Measurements from ENCODE around the gene DNAJA3. TPM values are rescaled to one million over a fixed set of nuclear protein-coding genes. Genes with fewer than 3 reads are reported as not detected.

The DNAJA3 gene
- total and polyA plus RNA-seq, 10 of the 15 experiments (the other 5 are each of a cell fraction or from before 2014, with no cell fraction given) = 8.4 to 141 (median 60.8) TPM

DNA sequence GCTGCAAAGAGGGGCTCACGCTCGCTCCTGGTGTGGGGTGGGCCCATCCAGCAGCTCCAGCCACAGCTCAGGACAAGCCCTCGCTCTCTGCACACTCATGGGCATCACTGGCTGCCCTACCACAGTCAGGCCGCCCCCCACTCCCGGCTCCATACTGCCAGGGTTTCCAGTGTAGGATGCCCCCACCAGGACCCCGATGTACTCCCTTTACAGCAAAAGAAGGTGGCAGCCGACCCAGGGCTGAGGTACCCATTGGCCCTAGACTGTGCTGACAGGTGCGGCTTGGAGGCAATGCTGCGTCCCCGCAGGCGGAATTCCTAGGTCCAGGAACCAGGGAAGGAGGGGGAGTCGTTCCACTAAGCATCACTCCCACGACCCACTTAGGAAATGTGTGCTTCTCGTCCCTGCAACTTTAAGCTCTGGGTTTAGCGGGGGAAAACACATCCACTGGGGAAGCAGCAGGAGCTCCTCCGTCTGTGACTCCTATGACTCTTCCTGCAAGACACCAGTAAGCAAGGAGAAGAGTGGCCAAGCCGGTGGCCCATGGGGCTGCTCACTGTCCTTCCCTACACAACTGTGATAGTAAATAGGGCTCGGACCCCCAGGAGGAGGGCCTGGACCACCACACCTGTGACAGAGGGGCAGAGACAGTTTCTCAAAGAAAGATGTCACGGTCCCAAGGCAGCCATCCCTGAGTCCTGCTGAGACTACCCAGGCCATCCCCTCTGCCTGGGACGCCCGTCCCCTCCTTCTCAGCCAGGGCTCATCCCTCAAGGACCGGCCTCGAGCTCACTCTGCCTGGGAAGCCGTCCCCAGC, 22.3 kb upstream of the DNAJA3 start:
- Histone ChIP-seq H3K4me1 (ENCODE audit: control insufficient read depth, insufficient read depth, low read length) (no peaks in the 10 kb centered on the region), H3K27me3 (replicated peaks in 1 of 2; ENCODE audit: control insufficient read depth in 2 of 2, insufficient read depth in 2 of 2, low read length in 1 of 2) (no peaks in the 10 kb centered on the region), H3K27ac (ENCODE audit: control insufficient read depth, insufficient read depth) (no peak overlapping the region), H3K36me3 (ENCODE audit: control insufficient read depth in 2 of 2, insufficient read depth in 2 of 2, low read length in 1 of 2) (peaks cover 24 to 27% of the 10 kb centered on the region in 2 experiments), H3K4me3 (no peak overlapping the region), H4K20me1 (ENCODE audit: control insufficient read depth, insufficient read depth) (no peaks in the 10 kb centered on the region), H3K79me2 (ENCODE audit: control insufficient read depth, insufficient read depth, low read length) (no peaks in the 10 kb centered on the region), H3K9me3 (replicated peaks; ENCODE audit: control insufficient read depth, insufficient read depth, low read length) (no peaks in the 10 kb centered on the region), H3K9ac (ENCODE audit: control insufficient read depth, insufficient read depth, low read length) (no peak overlapping the region), H2AFZ (ENCODE audit: control insufficient read depth, low read depth, low read length) (no peak overlapping the region), H3K4me2 (ENCODE audit: control insufficient read depth, insufficient read depth) (no peak overlapping the region)
- POLR2A ChIA-PET = no interaction called here
- 76% methylated on average over 24 of the region's 24 CpGs for WGBS (ENCODE audit: insufficient coverage, insufficient replicate concordance, low lambda C conversion rate, missing lambda C conversion rate)
- SMC1A ChIA-PET (ENCODE audit: uncharacterized antibody, unreplicated experiment) = interaction anchor here (0.8 to 2.3 kb wide), 9 partner anchors 8 to 143 kb away, joined by 3 to 11 read pairs (median 4); no protein-coding TSS in a partner anchor
- FAIRE-seq (no peak), ATAC-seq (no peak), DNase-seq (ENCODE audit: low read depth, low spot score) (no peak)
- in situ Hi-C loops (cut with MboI) = no loop called here
- CTCF ChIA-PET = interaction anchor here (0.6 to 3.9 kb wide), 47 partner anchors 8 to 781 kb away, joined by 3 to 30 read pairs (median 4); partner anchors contain the start of genes CORO7 and PAM16
- BruUV-seq (replicated peaks) = no TSS peak
- intact Hi-C loops (cut with micrococcal nuclease; ENCODE audit: unreplicated experiment) = loop anchor here (2.0 to 5.0 kb wide), 2 partner anchors 96 to 115 kb away; no protein-coding TSS in a partner anchor
- RAD21 ChIA-PET (ENCODE audit: unreplicated experiment) = interaction anchor here (0.6 to 2.7 kb wide), 12 partner anchors 8 to 149 kb away, joined by 3 to 11 read pairs (median 4); partner anchors contain the start of genes CORO7, TFAP4 and VASN
- TF ChIP-seq SRF (IDR thresholded peaks at IDR 0.05; ENCODE audit: low read depth in 2 of 2, low read length in 2 of 2) (no peak), SREBF1 (IDR thresholded peaks at IDR 0.05; ENCODE audit: low read length) (no peak), CBX3 (IDR thresholded peaks at IDR 0.05; ENCODE audit: borderline replicate concordance, low read depth) (no peak), ZNF687 (IDR thresholded peaks at IDR 0.05) (no peak), ZBED1 (IDR thresholded peaks at IDR 0.05; ENCODE audit: borderline replicate concordance) (no peak), STAT3 (IDR thresholded peaks at IDR 0.05; ENCODE audit: low read depth, low read length) (no peak), E4F1 (IDR thresholded peaks at IDR 0.05; ENCODE audit: borderline replicate concordance, partially characterized antibody) (no peak), GATAD2B (conservative IDR thresholded peaks at IDR 0.05; ENCODE audit: low read depth) (no peak), CBFB (IDR thresholded peaks at IDR 0.05; ENCODE audit: low read depth) (no peak), ATF3 (IDR thresholded peaks at IDR 0.05; ENCODE audit: borderline replicate concordance, extremely low read depth, low read depth, low read length) (no peak), CREM (IDR thresholded peaks at IDR 0.05; ENCODE audit: low read depth) (no peak)

Data from GM12878 (cell line).